Dedifferentiated amniotic fluid mesenchymal stem cell (primary cell): ENCODE measurements around the gene ACAP3.

Experiments used
- DNase-seq: peaks from one replicate; pipeline ENCODE4 v3.0.0-alpha.2; 2016; ENCODE audit errors: extremely low spot score

ACAP3 gene

DNA sequence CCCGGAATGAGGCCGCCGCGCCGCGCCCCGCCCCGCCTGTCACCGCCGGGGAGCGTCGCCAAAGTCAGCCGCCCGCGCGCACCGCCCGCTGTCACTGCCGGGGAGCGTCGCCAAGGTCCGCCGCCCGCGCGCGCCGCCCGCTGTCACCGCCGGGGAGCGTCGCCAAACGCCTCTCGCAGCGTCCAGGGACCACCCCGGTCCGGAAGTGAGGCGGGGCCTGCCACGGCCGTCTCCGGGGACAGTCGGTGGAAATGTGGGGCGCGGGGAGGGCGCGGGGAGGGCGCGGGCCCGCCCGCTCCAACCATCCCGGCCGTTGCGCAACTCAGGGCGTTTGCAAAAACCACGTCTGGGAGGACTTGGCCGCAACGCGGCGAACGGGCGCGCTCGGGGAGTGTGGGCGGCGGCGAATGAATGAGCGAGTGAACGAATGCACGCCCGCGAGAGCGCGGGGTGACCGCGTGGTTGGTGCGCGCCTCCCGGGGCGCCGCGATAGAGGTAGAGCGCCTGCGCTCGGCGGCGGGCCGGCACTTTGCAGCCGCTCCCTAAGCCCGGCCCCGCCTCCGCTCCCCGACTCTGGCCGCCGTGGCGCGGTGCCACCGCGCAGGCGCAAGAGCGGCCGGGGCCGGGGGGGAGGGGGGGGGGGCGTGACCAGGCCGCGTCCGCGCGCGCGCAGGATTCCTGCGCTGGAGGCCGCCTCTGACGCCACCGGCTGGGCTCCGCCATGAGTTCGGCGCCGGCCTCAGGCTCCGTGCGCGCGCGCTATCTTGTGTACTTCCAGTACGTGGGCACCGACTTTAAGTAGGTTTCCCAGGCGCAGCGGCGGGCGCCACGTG is at the start of gene ACAP3, which contains the start of gene PUSL1:
Gene ACAP3 (minus strand): TSS at position 8 of the 833 bp plus-strand sequence. CDS start 115 bp downstream, outside the sequence.
Gene PUSL1 (plus strand): TSS at position 675 of the 833 bp plus-strand sequence. CDS start 47 bp downstream, at position 722.
- peak; percentile 88 for DNase-seq

DNA sequence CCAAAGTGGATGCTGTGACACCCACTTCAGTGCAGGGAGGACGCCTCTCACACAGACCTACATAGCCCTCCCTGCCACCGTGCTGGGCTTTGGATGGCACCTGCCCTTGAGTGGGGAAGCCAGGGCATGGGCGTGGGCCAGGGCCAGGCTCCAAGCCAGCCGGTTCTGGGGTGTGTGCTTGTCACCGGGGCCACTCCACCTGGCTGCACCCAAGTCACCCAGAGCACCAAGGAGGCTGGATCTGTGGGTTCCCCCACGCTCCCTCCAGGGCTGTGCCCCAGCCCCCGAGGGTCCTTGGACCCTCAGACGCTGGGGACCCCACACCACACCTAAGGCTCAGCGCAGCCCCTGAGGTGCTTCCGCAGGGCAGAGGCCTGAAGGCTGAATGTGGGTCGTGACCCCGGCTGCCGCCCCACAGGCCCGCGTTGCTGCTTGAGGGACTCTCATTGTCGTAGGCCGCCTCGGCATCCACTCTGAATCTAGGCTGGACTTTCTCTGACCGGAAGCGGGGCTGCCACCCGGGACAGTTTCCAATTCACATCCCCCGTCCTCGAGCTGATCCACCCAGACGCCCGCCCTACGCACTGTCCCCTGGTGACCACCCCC is 49.2 kb upstream of the ACAP3 start:
- DNase-seq: no peak

DNA sequence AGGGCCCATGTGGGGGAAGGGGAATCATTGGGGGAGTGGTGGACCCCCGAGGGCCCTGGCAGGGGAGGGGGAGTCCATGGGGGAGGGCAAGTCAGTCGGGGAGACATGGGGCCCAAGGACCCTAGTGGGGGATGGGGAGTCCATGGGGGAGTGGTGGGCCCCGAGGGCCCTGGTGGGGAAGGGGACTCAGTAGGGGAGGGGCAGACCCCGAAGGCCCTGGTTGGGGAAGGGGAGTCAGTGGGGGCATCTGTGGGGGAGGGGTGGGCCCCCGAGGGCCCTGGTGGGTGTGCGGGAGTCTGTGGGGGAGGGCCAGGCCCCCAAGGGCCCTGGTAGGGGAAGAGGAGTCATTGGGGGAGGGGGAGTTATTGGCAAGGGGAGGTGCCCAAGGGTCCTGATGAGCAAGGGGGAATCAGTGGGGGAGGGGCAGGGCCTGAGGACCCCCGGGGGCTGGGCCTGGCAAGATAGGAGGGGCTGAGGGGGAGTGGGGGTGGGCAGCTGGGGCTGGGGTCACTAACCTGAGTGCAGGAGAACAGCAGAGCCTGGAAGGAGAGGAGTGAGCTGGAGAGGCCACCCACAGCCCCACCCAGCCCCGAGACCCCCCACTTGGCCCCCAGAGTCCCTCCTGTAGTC is 48.6 kb upstream of the ACAP3 start:
- DNase-seq: no peak

DNA sequence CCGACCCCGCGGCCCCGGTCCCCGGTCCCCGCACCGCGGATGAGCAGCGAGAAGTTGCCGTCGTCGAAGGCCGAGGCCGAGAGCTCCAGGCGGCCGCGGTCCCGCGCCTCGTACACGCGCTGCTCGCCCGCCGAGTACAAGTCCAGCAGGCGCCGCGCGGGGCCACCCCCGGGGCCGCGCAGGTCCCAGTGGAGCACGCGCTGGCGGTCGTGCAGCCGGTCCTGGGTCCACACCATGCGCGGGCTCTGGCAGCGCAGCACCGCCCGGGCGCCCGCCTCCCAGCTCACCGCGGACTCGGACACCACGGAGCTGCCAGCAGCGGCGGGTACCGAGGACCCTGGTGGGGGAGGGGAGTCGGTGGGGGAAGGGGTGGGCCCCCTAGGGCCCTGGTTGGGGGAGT is 47.7 kb upstream of the ACAP3 start:
- DNase-seq: no peak

- DNase-seq: no peak
Measured at GRCh38 chr1:1354271-1355247, 46.8 kb upstream of the ACAP3 start.

- DNase-seq: no peak
Measured at GRCh38 chr1:1353389-1354151, 45.8 kb upstream of the ACAP3 start.

- no peak for DNase-seq
Measured at GRCh38 chr1:1352786-1353388, 45.2 kb upstream of the ACAP3 start.

GRCh38 chr1:1351511-1352427 is 44.0 kb upstream of the ACAP3 start:
- no peak for DNase-seq

- peak; percentile 44 for DNase-seq
Measured at GRCh38 chr1:1349256-1350012, 41.7 kb upstream of the ACAP3 start, which contains the start of gene DVL1. TSS of gene DVL1 (minus strand) at chr1:1349418. CDS start at chr1:1349065, 353 bp downstream.

GRCh38 chr1:1348420-1349255 is 40.9 kb upstream of the ACAP3 start:
- DNase-seq: no peak

- DNase-seq: no peak
Measured at GRCh38 chr1:1347663-1348419, 40.1 kb upstream of the ACAP3 start.

- DNase-seq: no peak
Measured at GRCh38 chr1:1347026-1347595, 39.4 kb upstream of the ACAP3 start.

GRCh38 chr1:1346501-1346890 is 38.8 kb upstream of the ACAP3 start:
- DNase-seq: no peak

- DNase-seq: no peak
Measured at GRCh38 chr1:1345860-1346500, 38.2 kb upstream of the ACAP3 start.

DNA sequence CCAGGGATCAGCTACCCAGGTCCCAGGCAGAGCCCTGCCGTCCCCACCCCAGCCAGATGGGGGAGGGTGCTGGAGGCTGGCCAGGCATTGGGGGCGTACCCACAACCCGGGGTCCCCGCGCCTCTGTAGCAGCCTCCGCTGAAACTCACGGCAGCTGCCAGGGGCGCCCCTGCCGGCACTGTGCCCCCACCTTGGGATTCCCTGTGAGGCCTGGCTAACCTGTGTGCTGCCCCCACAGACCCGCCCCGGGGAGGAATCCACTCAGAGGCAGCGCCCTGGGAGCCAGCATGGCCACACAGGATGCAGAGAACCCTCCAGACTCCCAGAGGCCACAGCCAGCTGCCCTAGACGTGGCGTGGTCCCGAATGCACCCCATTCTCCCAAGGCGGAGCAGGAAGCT is 37.7 kb upstream of the ACAP3 start:
- no peak for DNase-seq
